Natural killer cell (primary cell): Measurements from ENCODE around the gene MLLT10. TPM values are rescaled to one million over a fixed set of nuclear protein-coding genes. Genes with fewer than 3 reads are reported as not detected.

Experiments
- ATAC-seq, 3 donors: fragments of 150-1000 bp in 2 of 3; fragments of 200-7000 bp in 1 of 3; cut with Tn5 transposase; 1 replicate in 1 of 3; 2 replicates in 2 of 3; pipeline ENCODE4 v1.10.0; 2021; ENCODE audit warnings: mild to moderate bottlenecking in 2 of 3, moderate library complexity in 2 of 3
- DNase-seq, 2 donors: peaks; one replicate each; pipeline versions ENCODE4 v3.0.0 to v3.0.0-alpha.2; 2013 to 2021; ENCODE audit warnings: mixed read lengths in 1 of 2
- H3K27ac ChIP-seq: one replicate; pipeline ENCODE4 v1.5.1; 2013; ENCODE audit warnings: mild to moderate bottlenecking, low read length
- H3K27me3 ChIP-seq: one replicate; pipeline ENCODE4 v1.6.1; 2013; ENCODE audit warnings: low read length; ENCODE audit not compliant: control insufficient read depth, insufficient read depth
- H3K36me3 ChIP-seq: one replicate; pipeline ENCODE4 v1.6.1; 2013; ENCODE audit warnings: low read length; ENCODE audit not compliant: control insufficient read depth, insufficient read depth
- H3K4me1 ChIP-seq: one replicate; pipeline ENCODE4 v1.6.1; 2013; ENCODE audit warnings: low read length; ENCODE audit not compliant: control insufficient read depth, insufficient read depth
- H3K4me3 ChIP-seq: one replicate; pipeline ENCODE4 v1.5.1; 2013; ENCODE audit warnings: low read length
- H3K9me3 ChIP-seq: one replicate; pipeline ENCODE4 v1.6.1; 2013; ENCODE audit warnings: low read length; ENCODE audit not compliant: control insufficient read depth, insufficient read depth
- H3K27ac Mint-ChIP-seq, 2 donors: one replicate each; pipeline ENCODE4 v1.8.0; 2022; ENCODE audit warnings: mild to moderate bottlenecking in 2 of 2, mixed read lengths in 2 of 2, moderate library complexity in 1 of 2
- H3K27me3 Mint-ChIP-seq, 2 donors: one replicate each; pipeline ENCODE4 v1.8.0; 2022; ENCODE audit warnings: low read depth in 2 of 2, mixed read lengths in 2 of 2
- H3K36me3 Mint-ChIP-seq: one replicate; pipeline ENCODE4 v1.8.0; 2022; ENCODE audit warnings: mixed read lengths
- H3K4me1 Mint-ChIP-seq, 2 donors: one replicate each; pipeline ENCODE4 v1.8.0; 2022; ENCODE audit warnings: mixed read lengths in 2 of 2
- H3K4me3 Mint-ChIP-seq: one replicate; pipeline ENCODE4 v1.8.0; 2022; ENCODE audit warnings: mild to moderate bottlenecking, moderate library complexity, mixed read lengths
- H3K9me3 Mint-ChIP-seq, 2 donors: one replicate each; pipeline ENCODE4 v1.8.0; 2022; ENCODE audit warnings: mixed read lengths in 2 of 2
- CTCF ChIP-seq: fragments of 200-600 bp; IDR thresholded peaks from one replicate; pipeline ENCODE4 v1.8.0; 2022; ENCODE audit warnings: antibody characterized with exemption
- WGBS: methylation state at CpG from one replicate; pipeline ENCODE4 v1.1.7; 2013; ENCODE audit warnings: missing lambda C conversion rate; ENCODE audit not compliant: insufficient coverage; 5-methylcytosine and 5-hydroxymethylcytosine counted together
- intact Hi-C: fragments of 100-400 bp; cut with micrococcal nuclease; formaldehyde crosslinking; loops from one replicate; pipeline ENCODE4 v1.14.2; 2022
- total RNA-seq, 4 donors: library from RNA; stranded (reverse); fragments of 120-200 nt in 1 of 4; gene quantifications; one replicate each; pipeline versions ENCODE4 v1.2.3 to v1.2.4, GENCODE V29; 2013 to 2022

Gene MLLT10
- total RNA-seq, 3 donors from 2014 or later (not counting 1 experiment from before 2014, with no cell fraction given), result 40.4 to 65.2 (median 60.0) TPM

- ATAC-seq, result no peak
- H3K27ac Mint-ChIP-seq, result no peak overlapping the region
- intact Hi-C loops, result loop anchor here (5.0 to 10.0 kb wide), 3 partner anchors 32 to 505 kb away; partner anchors contain the start of genes DNAJC1 and MLLT10
- 27% methylated on average over 72 of the region's 72 CpGs for WGBS
- H3K4me3 Mint-ChIP-seq, result no peak overlapping the region
- peaks cover 33% of the 10 kb centered on the region for H3K4me1 ChIP-seq
- H3K27ac ChIP-seq, result no peak overlapping the region
- peaks cover 7 to 11% of the 10 kb centered on the region in 2 donors for H3K4me1 Mint-ChIP-seq
- TF ChIP-seq CTCF, result no peak
- no peaks in the 10 kb centered on the region for H3K9me3 ChIP-seq
- H3K4me3 ChIP-seq, result no peak overlapping the region
- H3K36me3 Mint-ChIP-seq, result no peaks in the 10 kb centered on the region
- H3K27me3 ChIP-seq, result peaks cover 52% of the 10 kb centered on the region
- peak in 1 of 2 donors; percentile 46 for DNase-seq
- H3K27me3 Mint-ChIP-seq, result peaks cover 57 to 76% of the 10 kb centered on the region in 2 donors
- no peaks in the 10 kb centered on the region for H3K36me3 ChIP-seq
- H3K9me3 Mint-ChIP-seq, result no peaks in the 10 kb centered on the region
Measured at GRCh38 chr10:21499701-21500577, 34.1 kb upstream of the MLLT10 start.

GRCh38 chr10:21500578-21500910 lies 33.5 kb upstream of the MLLT10 start:
- intact Hi-C loops, result no loop called here
- Histone ChIP-seq H3K9me3 (no peaks in the 10 kb centered on the region), H3K4me1 (peaks cover 27% of the 10 kb centered on the region), H3K4me3 (no peak overlapping the region), H3K27ac (no peak overlapping the region), H3K27me3 (peaks cover 46% of the 10 kb centered on the region), H3K36me3 (no peaks in the 10 kb centered on the region)
- TF ChIP-seq CTCF, result no peak
- Mint-ChIP-seq H3K4me1 (peaks cover under 1 to 6% of the 10 kb centered on the region in 2 donors), H3K36me3 (no peaks in the 10 kb centered on the region), H3K9me3 (no peaks in the 10 kb centered on the region), H3K27me3 (peaks cover 53 to 73% of the 10 kb centered on the region in 2 donors), H3K4me3 (no peak overlapping the region), H3K27ac (no peak overlapping the region)
- WGBS, result 41% methylated on average over 13 of the region's 14 CpGs
- ATAC-seq (no peak), DNase-seq (no peak)

GRCh38 chr10:21501091-21501490 lies 32.9 kb upstream of the MLLT10 start:
- Histone ChIP-seq H3K27ac (no peak overlapping the region), H3K4me1 (peaks cover 23% of the 10 kb centered on the region), H3K4me3 (no peak overlapping the region), H3K27me3 (peaks cover 46% of the 10 kb centered on the region), H3K36me3 (no peaks in the 10 kb centered on the region), H3K9me3 (no peaks in the 10 kb centered on the region)
- Mint-ChIP-seq H3K27me3 (peaks cover 58 to 78% of the 10 kb centered on the region in 2 donors), H3K9me3 (no peaks in the 10 kb centered on the region), H3K36me3 (no peaks in the 10 kb centered on the region), H3K27ac (no peak overlapping the region), H3K4me1 (peaks cover 0 to 5% of the 10 kb centered on the region in 2 donors), H3K4me3 (no peak overlapping the region)
- 96% methylated on average over 5 of the region's 5 CpGs for WGBS
- ATAC-seq (no peak), DNase-seq (no peak)
- TF ChIP-seq CTCF, result no peak
- intact Hi-C loops, result no loop called here
